NB4 (cell line): ENCODE measurements around the gene KRT79.

Experiments
- DNase-seq: peaks from one replicate; pipeline ENCODE4 v3.0.0; 2010; ENCODE audit warnings: low read depth
- H3K4me3 ChIP-seq: one replicate; pipeline ENCODE4 v1.5.1; 2011; ENCODE audit warnings: mild to moderate bottlenecking, low read depth, low read length, moderate library complexity
- MYC ChIP-seq: IDR thresholded peaks from 2 replicates; pipeline ENCODE4 v1.6.1; 2011; ENCODE audit warnings: low read depth, low read length
- POLR2A ChIP-seq: IDR thresholded peaks from 2 replicates; pipeline ENCODE4 v1.6.1; 2011; ENCODE audit warnings: mild to moderate bottlenecking; ENCODE audit not compliant: insufficient read length; ENCODE audit errors: extremely low read depth
- TF ChIP-seq, protein P1 (sequence below): IDR thresholded peaks from one replicate; pipeline ENCODE4 v1.5.1; 2012; ENCODE audit warnings: low read depth, low read length
- TF ChIP-seq, protein P2 (sequence below): IDR thresholded peaks from 2 replicates; pipeline ENCODE4 v1.6.1; 2011; ENCODE audit warnings: low read depth, low read length

The KRT79 gene

DNA sequence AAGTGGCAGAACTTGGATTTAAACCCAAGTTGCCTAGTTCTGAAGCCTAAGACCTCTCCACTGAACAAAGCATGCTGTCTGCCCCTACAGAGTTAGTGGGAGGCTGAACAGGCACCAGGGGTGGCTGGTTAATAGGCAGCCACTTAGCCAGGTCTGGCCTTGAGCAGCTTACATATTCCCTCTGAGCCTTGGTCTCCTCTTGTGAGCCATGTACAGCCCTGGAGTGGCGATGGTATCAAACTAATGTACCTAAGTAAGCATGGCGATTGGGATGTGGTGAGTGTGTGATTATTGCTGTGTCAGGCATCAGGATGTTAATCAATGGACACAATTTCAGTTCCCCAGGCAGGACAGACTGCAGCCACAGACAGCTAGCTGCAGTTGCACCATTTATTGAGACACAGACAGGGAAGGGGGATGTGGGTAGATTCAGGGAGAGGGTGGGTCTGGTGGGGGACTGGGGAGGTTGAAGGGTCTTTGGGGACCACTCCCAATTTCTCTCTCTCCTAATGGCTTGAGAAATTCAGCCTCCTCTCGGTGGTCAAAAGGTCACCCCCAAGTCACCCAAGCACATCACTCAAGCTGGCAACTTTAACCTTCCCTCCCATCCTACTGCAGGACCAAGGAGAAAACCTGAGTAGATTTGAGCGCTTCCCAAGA, 12.9 kb downstream of the KRT79 start:
- no peak for TF ChIP-seq POLR2A
- TF ChIP-seq, protein P1, sequence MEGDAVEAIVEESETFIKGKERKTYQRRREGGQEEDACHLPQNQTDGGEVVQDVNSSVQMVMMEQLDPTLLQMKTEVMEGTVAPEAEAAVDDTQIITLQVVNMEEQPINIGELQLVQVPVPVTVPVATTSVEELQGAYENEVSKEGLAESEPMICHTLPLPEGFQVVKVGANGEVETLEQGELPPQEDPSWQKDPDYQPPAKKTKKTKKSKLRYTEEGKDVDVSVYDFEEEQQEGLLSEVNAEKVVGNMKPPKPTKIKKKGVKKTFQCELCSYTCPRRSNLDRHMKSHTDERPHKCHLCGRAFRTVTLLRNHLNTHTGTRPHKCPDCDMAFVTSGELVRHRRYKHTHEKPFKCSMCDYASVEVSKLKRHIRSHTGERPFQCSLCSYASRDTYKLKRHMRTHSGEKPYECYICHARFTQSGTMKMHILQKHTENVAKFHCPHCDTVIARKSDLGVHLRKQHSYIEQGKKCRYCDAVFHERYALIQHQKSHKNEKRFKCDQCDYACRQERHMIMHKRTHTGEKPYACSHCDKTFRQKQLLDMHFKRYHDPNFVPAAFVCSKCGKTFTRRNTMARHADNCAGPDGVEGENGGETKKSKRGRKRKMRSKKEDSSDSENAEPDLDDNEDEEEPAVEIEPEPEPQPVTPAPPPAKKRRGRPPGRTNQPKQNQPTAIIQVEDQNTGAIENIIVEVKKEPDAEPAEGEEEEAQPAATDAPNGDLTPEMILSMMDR, result no peak
- TF ChIP-seq MYC, result no peak
- TF ChIP-seq, protein P2, sequence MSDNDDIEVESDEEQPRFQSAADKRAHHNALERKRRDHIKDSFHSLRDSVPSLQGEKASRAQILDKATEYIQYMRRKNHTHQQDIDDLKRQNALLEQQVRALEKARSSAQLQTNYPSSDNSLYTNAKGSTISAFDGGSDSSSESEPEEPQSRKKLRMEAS, result no peak
- DNase-seq, result no peak
- no peak overlapping the region for H3K4me3 ChIP-seq

DNA sequence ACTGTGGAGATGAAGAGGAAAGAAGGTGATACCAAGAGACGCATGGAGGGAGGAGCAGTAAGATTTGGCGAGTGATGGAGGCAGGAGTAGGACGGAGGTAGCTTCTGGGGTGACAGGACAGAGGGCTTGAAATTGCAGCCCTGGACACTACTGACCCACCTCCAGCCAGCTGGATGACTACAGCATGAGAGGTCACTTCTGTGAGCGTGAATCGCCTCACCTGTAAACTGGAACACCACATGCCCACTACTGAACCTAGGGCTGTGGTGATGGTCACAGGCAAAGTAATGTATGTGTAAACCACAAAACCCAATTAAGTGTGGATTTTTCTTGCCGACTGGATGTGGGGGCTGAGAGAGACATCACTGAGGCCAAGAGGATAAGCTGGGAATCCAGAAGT, 13.6 kb downstream of the KRT79 start:
- no peak for DNase-seq
- TF ChIP-seq, protein P2, result no peak
- TF ChIP-seq MYC (no peak), POLR2A (no peak)

DNA sequence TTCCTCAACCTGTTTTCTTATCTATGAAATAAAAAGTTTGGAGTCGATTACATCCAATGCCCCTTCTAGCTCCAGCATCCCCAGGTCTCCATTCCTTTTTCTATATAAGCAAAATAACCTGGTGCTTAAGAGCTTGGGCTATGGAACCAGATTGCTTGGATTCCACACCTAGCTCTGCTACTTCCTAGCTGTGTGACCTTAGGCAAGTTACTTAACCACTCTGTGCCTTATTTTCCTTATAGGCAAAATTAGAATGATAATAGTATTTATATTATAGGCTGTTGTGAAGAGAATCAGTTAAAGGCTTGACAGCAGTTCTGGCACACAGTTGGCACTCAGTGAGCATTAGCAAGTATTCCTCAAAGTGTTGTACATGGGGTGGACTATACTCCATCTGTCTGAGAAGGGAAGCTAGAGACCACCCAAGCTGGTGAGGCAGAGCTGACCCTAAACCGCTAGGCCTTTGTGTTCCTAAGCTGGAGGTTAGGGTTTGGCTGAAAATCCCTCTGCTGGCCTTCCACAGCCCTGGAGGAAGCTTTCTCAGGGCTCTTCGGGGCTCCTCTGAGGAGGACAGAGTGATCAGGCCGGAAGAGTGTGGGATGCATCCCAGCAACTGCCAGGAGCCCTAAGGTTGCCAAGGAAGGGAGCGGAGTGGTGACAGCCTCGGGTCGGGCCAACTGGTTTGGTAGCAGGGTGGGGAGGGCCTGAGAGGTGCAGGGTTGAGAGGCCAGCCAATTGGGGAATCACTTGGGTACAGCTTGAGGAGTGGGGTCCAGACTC, 14.2 kb downstream of the KRT79 start:
- H3K4me3 ChIP-seq, result no peak overlapping the region
- TF ChIP-seq, protein P2, result no peak
- TF ChIP-seq, protein P1, result no peak
- no peak for TF ChIP-seq MYC
- no peak for TF ChIP-seq POLR2A

More for the DNA sequence above, 13.6 kb downstream of the KRT79 start:
- H3K4me3 ChIP-seq, result no peak overlapping the region

DNA sequence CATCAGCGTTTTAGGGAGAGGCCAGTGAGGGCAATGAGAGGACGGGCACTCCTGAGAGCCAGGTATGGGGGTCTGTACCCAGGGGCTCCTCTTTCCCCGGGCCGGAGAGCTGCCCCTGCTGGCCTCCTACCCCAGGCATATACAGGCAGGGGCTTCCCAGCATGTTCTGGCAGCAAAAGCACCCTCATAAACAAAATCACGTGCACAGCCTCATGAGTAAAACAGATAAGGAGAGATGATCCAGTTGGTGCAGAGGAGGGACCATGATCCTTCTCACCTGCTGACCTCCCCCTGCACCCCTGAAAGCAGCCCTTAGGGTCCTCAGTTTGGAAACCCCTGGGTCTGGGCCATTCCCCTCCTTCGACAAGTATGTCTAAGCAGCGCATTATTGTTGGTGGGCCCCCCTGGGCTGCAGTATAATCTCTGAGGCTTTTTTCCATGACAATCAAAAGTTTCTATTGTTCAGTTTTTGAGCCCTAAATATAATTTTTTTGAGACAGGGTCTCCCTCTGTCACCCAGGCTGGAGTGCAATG, 15.2 kb downstream of the KRT79 start:
- H3K4me3 ChIP-seq, result no peak overlapping the region
- no peak for DNase-seq
- TF ChIP-seq, protein P1, result no peak
- TF ChIP-seq, protein P2, result no peak
- TF ChIP-seq MYC, result no peak
- TF ChIP-seq POLR2A, result no peak

More for the DNA sequence above, 14.2 kb downstream of the KRT79 start:
- no peak for DNase-seq

DNA sequence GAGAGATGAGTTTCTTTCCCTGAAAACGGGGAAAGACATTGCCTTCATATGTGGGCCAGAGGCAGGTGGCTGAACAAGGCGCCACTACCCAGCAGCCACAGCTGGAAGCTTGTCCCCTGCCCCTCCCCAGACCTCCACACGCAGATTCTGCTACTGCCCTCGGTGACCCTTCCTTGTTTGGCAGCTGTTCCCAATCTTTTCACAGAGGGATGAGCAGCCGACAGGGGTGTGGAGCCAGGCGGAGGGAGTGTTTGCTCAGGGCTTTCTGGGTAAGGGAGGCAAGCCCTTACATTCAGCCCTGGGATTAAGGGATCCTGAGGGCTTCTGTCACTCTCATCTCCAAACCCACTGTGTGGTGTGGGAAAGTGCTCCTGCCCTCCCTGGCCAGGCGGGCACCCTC, 15.7 kb downstream of the KRT79 start:
- H3K4me3 ChIP-seq, result no peak overlapping the region
- no peak for DNase-seq
- TF ChIP-seq, protein P2, result no peak
- TF ChIP-seq MYC (no peak), POLR2A (no peak)
- TF ChIP-seq, protein P1, result no peak

DNA sequence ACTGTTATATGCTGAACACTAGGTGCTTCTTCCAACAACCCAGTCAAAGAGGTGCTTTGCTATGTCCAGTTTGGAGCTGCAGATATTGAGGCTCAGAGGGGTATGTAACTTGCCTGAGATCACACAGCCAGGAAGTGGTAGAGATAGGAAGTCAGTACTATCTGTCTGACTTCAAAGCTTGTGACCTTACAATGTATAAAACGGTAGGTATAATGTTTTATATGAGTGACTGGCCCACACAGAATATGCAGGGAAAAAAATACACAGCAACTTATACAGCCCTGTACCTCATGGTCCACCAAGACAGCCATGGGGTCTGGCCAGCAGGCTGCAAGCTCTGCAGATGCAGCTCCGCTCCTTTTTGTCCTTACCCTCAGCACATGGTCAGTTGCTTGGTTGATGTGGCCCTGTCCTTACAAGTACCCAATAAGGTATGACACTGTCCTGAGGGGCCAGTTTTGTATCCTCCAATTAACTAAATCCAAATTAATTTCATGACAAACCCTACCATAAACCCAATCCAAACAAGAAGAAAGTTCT, 16.3 kb downstream of the KRT79 start:
- TF ChIP-seq MYC (no peak), POLR2A (no peak)
- TF ChIP-seq, protein P2, result no peak
- TF ChIP-seq, protein P1, result no peak
- H3K4me3 ChIP-seq, result no peak overlapping the region
- DNase-seq, result no peak
